Stomach (tissue), 4 donors: ENCODE results near the gene USP34.

ENCODE experiments used
- CTCF ChIP-seq, 7 experiments: fragments of 450-650 bp in 4 of 7; fragments of 200-600 bp in 3 of 7; sonication (generic) in 3 of 7; IDR thresholded peaks; one replicate each; pipeline ENCODE4 v1.5.1; 2016 to 2019; ENCODE audit warnings: antibody characterized with exemption in 7 of 7, control low read depth in 2 of 7, mild to moderate bottlenecking in 1 of 7
- EP300 ChIP-seq: sonication (generic); formaldehyde crosslinking; IDR thresholded peaks from one replicate; pipeline ENCODE4 v1.6.1; 2017; ENCODE audit warnings: antibody characterized with exemption
- POLR2A ChIP-seq, 4 donors: fragments of 450-650 bp; IDR thresholded peaks; one replicate each; pipeline ENCODE4 v1.6.1; 2016; ENCODE audit warnings: antibody characterized with exemption in 4 of 4, control low read depth in 2 of 4, mild to moderate bottlenecking in 1 of 4, moderate library complexity in 1 of 4

GRCh38 chr2:61288070-61288841 is 182.6 kb downstream of the USP34 start:
- TF ChIP-seq CTCF (IDR thresholded peaks at IDR 0.05), result no peak
- TF ChIP-seq POLR2A (IDR thresholded peaks at IDR 0.05), result no peak
- TF ChIP-seq EP300, result no peak
